PFSK-1 (cell line): Measurements from ENCODE around the gene WDR48.

Experiments
- POLR2AphosphoS5 ChIP-seq: IDR thresholded peaks from 2 replicates; pipeline ENCODE4 v1.6.1; 2012; ENCODE audit warnings: low read depth, mild to moderate bottlenecking, control low read depth, low read length, moderate library complexity
- SIN3A ChIP-seq: IDR thresholded peaks from 2 replicates; pipeline ENCODE4 v1.6.1; 2012; ENCODE audit warnings: mild to moderate bottlenecking, low read length, moderate library complexity, borderline replicate concordance; ENCODE audit not compliant: insufficient read depth
- TAF1 ChIP-seq: IDR thresholded peaks from 2 replicates; pipeline ENCODE4 v1.6.1; 2012; ENCODE audit warnings: low read length, control low read depth, borderline replicate concordance; ENCODE audit not compliant: insufficient read depth

- no peak for TF ChIP-seq TAF1
- no peak for TF ChIP-seq SIN3A
- TF ChIP-seq POLR2AphosphoS5, result no peak
Observed at GRCh38 chr3:39128951-39129350, 77.1 kb downstream of the WDR48 start.
